Thyroid gland (tissue), 4 donors: ENCODE results near the gene GATA5. TPM values are rescaled to one million over a fixed set of nuclear protein-coding genes. Genes with fewer than 3 reads are reported as not detected.

Experiments used
- DNase-seq, 2 donors: peaks; one replicate each; pipeline ENCODE4 v3.0.0-alpha.2; 2019
- H3K27ac ChIP-seq, 3 donors: fragments of 200-600 bp; sonication (generic); 1 replicate in 2 of 3; 2 replicates in 1 of 3; pipeline ENCODE4 v1.5.1; 2016 to 2019; ENCODE audit warnings: mild to moderate bottlenecking in 1 of 3, moderate library complexity in 1 of 3
- H3K27me3 ChIP-seq: fragments of 200-600 bp; sonication (generic); one replicate; pipeline ENCODE4 v1.5.1; 2019
- H3K36me3 ChIP-seq, 2 donors: fragments of 200-600 bp; sonication (generic); one replicate each; pipeline ENCODE4 v1.5.1; 2016 to 2019
- H3K4me1 ChIP-seq, 2 donors: fragments of 200-600 bp; sonication (generic); one replicate each; pipeline ENCODE4 v1.5.1; 2017 to 2019
- H3K4me3 ChIP-seq, 3 donors: fragments of 200-600 bp; sonication (generic); replicated peaks in 1 of 3; 1 replicate in 2 of 3; 2 replicates in 1 of 3; pipeline ENCODE4 v1.5.1; 2016; ENCODE audit warnings: mild to moderate bottlenecking in 1 of 3
- H3K9me3 ChIP-seq: fragments of 200-600 bp; sonication (generic); one replicate; pipeline ENCODE4 v1.5.1; 2017
- POLR2A ChIP-seq, 2 donors: fragments of 450-650 bp; IDR thresholded peaks; one replicate each; pipeline ENCODE4 v1.6.1; 2017; ENCODE audit warnings: antibody characterized with exemption in 2 of 2, mild to moderate bottlenecking in 2 of 2, moderate library complexity in 1 of 2
- WGBS, 2 donors: methylation state at CpG; one replicate each; pipeline ENCODE4 v1.1.5; 2017; 5-methylcytosine and 5-hydroxymethylcytosine counted together
- intact Hi-C: fragments of 100-400 bp; cut with DNase I; formaldehyde crosslinking; loops from one replicate; pipeline ENCODE4 v1.15.1; 2023
- total RNA-seq, 4 donors: library from RNA; depleted of rRNA; stranded (reverse); fragments of >200 nt; gene quantifications; one replicate each; pipeline ENCODE4 v1.2.3, GENCODE V29; 2016
- TF ChIP-seq, protein P1 (sequence below), 6 experiments: fragments of 200-600 bp in 3 of 6; fragments of 450-650 bp in 3 of 6; sonication (generic) in 3 of 6; IDR thresholded peaks; one replicate each; pipeline ENCODE4 v1.5.1; 2016 to 2019; ENCODE audit warnings: antibody characterized with exemption in 6 of 6, mild to moderate bottlenecking in 2 of 6, inconsistent platforms in 1 of 6, moderate library complexity in 1 of 6

The GATA5 gene
- total RNA-seq, 4 donors from 2014 or later: 0.33 to 0.67 (median 0.54) TPM; not detected in 1

DNA sequence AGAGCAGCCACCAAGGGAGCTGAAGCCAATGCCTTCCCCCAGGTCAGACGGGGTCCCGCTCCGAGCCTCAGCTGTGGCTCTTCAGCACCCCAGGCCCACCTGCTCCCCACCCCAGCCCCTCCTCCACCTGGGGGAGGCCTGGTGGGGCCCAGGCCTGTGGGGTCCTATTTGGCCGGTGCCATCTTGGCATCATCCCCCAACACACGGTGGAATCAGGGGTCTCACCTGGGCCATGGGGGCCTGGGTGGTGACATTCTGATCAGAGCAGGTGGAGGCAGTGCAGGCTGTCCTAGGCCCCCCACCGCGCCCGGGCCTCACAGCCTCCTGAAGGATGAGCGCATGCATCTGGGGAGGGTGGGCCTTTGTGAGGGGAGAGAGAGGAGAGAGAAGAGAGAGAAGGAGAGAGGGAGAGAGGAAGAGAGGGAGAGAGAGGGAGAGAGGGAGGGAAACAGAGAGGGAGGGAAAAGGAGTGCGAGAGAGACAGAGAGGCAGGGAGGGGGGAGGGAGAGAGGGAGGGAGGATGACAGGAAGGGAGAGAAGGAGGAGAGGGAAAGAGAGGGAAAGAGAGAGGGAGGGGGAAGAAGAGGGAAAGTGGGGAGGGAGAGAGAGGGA lies 24.5 kb downstream of the GATA5 start:
- intact Hi-C loops: no loop called here
- H3K4me3 ChIP-seq: no peak overlapping the region
- H3K27me3 ChIP-seq: no peaks in the 10 kb centered on the region

DNA sequence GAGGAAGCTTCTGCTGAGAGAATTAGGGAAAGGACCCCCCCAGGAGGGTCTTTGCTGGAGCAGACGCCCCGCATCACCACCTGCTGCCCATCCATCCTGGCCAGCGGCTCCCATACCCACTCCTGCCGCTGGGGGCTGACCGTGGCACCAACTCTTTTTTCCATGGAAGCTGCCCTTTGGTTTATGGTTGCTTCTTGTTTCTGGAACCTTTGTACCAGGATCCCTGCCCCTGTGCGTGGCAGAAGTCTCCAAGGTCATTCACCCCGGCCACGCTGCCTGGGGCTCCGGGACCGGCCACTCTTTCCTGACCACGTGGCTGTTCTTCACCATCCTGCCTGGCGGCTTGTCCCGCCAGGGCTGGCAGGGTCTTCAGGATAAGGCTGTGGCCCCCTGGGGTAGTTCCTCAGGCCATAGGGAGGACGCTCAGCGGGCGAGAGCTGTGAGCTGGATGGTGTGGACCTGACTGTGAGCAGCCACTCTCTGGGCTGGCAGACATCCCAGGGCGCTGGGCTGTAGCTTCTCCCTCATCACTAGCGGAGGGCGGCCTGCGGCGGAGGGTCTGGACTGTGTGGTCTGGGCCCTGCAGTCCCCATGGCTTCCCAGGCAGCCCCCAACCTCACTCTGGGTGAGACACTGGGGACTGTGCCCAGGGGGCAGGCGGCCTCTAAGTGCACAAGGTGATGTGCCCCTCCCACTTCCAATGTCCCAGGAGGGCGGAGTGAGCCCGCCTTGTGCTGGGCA lies 25.7 kb downstream of the GATA5 start:
- WGBS, 2 donors: 63 to 71% methylated on average over 15 of the region's 24 CpGs
- no peak overlapping the region for H3K27ac ChIP-seq
- H3K36me3 ChIP-seq: no peaks in the 10 kb centered on the region
- H3K4me1 ChIP-seq: peaks cover 3 to 5% of the 10 kb centered on the region in 2 donors
- no peak for TF ChIP-seq POLR2A (IDR thresholded peaks at IDR 0.05)
- TF ChIP-seq, protein P1, sequence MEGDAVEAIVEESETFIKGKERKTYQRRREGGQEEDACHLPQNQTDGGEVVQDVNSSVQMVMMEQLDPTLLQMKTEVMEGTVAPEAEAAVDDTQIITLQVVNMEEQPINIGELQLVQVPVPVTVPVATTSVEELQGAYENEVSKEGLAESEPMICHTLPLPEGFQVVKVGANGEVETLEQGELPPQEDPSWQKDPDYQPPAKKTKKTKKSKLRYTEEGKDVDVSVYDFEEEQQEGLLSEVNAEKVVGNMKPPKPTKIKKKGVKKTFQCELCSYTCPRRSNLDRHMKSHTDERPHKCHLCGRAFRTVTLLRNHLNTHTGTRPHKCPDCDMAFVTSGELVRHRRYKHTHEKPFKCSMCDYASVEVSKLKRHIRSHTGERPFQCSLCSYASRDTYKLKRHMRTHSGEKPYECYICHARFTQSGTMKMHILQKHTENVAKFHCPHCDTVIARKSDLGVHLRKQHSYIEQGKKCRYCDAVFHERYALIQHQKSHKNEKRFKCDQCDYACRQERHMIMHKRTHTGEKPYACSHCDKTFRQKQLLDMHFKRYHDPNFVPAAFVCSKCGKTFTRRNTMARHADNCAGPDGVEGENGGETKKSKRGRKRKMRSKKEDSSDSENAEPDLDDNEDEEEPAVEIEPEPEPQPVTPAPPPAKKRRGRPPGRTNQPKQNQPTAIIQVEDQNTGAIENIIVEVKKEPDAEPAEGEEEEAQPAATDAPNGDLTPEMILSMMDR (IDR thresholded peaks at IDR 0.05): no peak
- DNase-seq: peak; percentile 75 to 76
- H3K9me3 ChIP-seq: no peaks in the 10 kb centered on the region
- H3K4me3 ChIP-seq: no peak overlapping the region
- intact Hi-C loops: no loop called here
- H3K27me3 ChIP-seq: no peaks in the 10 kb centered on the region

More for the DNA sequence above, 24.5 kb downstream of the GATA5 start:
- H3K9me3 ChIP-seq: no peaks in the 10 kb centered on the region
- TF ChIP-seq POLR2A (IDR thresholded peaks at IDR 0.05): no peak
- TF ChIP-seq, protein P1 (IDR thresholded peaks at IDR 0.05): no peak
- H3K27ac ChIP-seq: no peak overlapping the region
- no peak for DNase-seq
- H3K36me3 ChIP-seq: no peaks in the 10 kb centered on the region
- H3K4me1 ChIP-seq: peaks cover 3 to 5% of the 10 kb centered on the region in 2 donors
- 68 to 78% methylated on average over 5 to 9 of the region's 10 CpGs for WGBS, 2 donors

DNA sequence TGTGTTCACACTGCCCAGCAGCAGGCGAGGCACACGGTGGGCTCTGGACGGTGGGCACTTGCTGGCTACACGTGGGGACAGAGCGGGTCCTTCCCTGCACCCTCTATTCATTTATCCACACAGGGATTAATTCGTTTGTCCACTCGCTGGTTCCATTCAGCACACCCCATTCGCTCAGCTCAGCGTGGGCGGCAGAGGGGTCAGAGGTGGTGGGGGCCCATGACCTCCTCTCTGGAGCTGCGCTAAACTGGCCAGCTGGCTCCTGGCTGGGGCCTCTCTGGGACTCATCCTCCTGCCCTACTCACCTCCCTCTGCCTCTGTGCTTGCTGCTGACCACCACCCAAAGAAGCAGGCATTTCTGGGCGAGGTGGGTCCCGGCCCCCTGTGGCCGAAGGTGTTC lies 27.0 kb downstream of the GATA5 start:
- Histone ChIP-seq H3K27me3 (no peaks in the 10 kb centered on the region), H3K4me3 (no peak overlapping the region), H3K27ac (no peak overlapping the region), H3K9me3 (no peaks in the 10 kb centered on the region), H3K4me1 (peaks cover 3 to 5% of the 10 kb centered on the region in 2 donors), H3K36me3 (no peaks in the 10 kb centered on the region)
- 85 to 87% methylated on average over 9 to 10 of the region's 14 CpGs for WGBS, 2 donors
- intact Hi-C loops: no loop called here
- TF ChIP-seq, protein P1 (IDR thresholded peaks at IDR 0.05): no peak
- no peak for TF ChIP-seq POLR2A (IDR thresholded peaks at IDR 0.05)
- DNase-seq: no peak

DNA sequence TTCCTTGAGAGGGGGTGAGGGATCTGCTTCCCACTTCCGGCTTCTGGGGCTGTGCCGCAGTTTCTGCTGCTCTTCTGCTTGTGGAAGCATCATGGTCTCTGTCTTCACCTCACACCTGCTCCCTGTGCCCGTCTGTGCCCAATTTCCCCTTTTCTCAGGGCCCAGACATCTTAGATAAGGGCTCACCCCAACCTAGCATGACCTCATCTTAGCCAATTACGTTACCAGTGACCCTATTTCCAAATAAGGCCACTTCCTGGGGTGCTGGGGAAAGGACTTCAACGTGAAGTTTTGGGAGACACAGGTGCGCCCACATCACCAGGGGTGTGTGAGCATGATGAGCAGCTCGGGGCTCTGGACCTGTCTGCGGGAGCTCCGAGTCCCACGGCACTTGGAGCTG lies 27.8 kb downstream of the GATA5 start:
- TF ChIP-seq POLR2A (IDR thresholded peaks at IDR 0.05): no peak
- TF ChIP-seq, protein P1 (IDR thresholded peaks at IDR 0.05): no peak
- Histone ChIP-seq H3K27me3 (no peaks in the 10 kb centered on the region), H3K4me1 (peaks cover 3 to 5% of the 10 kb centered on the region in 2 donors), H3K4me3 (no peak overlapping the region), H3K9me3 (no peaks in the 10 kb centered on the region), H3K36me3 (no peaks in the 10 kb centered on the region), H3K27ac (no peak overlapping the region)
- intact Hi-C loops: no loop called here
- no peak for DNase-seq
- 75 to 86% methylated on average over 6 to 10 of the region's 10 CpGs for WGBS, 2 donors
